Epithelial cell of proximal tubule (primary cell): Measurements from ENCODE around the gene P2RX1. TPM values are rescaled to one million over a fixed set of nuclear protein-coding genes. Genes with fewer than 3 reads are reported as not detected.

Source experiments
- DNase-seq: peaks from one replicate; pipeline ENCODE4 v3.0.0-alpha.2; 2011; ENCODE audit warnings: low read depth
- H3K4me3 ChIP-seq: 2 replicates; pipeline ENCODE4 v1.5.1; 2011; ENCODE audit warnings: low read depth, mild to moderate bottlenecking, low read length
- CTCF ChIP-seq: conservative IDR thresholded peaks from 2 replicates; pipeline ENCODE4 v1.5.1; 2012; ENCODE audit warnings: low read depth, mild to moderate bottlenecking, low read length
- total RNA-seq: library from RNA; depleted of rRNA; stranded (reverse); fragments of >200 nt; gene quantifications from 2 replicates; pipeline ENCODE4 v1.2.3, GENCODE V29; 2015

P2RX1 gene
- total RNA-seq, 1 donor from 2014 or later: not detected

- no peak overlapping the region for H3K4me3 ChIP-seq
- no peak for TF ChIP-seq CTCF
- no peak for DNase-seq
Measured at GRCh38 chr17:3935825-3936355, 19.6 kb upstream of the P2RX1 start.

- no peak for DNase-seq
- peak; percentile 86 for TF ChIP-seq CTCF
- no peak overlapping the region for H3K4me3 ChIP-seq
Measured at GRCh38 chr17:3935140-3935542, 18.9 kb upstream of the P2RX1 start.

GRCh38 chr17:3929764-3930163 is 13.5 kb upstream of the P2RX1 start:
- no peak overlapping the region for H3K4me3 ChIP-seq
- DNase-seq: no peak
- TF ChIP-seq CTCF: no peak

GRCh38 chr17:3929181-3929580 is 12.9 kb upstream of the P2RX1 start:
- DNase-seq: no peak
- H3K4me3 ChIP-seq: no peak overlapping the region
- TF ChIP-seq CTCF: no peak

- TF ChIP-seq CTCF: no peak
- H3K4me3 ChIP-seq: no peak overlapping the region
- no peak for DNase-seq
Measured at GRCh38 chr17:3928406-3928805, 12.1 kb upstream of the P2RX1 start.

GRCh38 chr17:3927628-3928340 is 11.5 kb upstream of the P2RX1 start:
- no peak for TF ChIP-seq CTCF
- no peak overlapping the region for H3K4me3 ChIP-seq
- no peak for DNase-seq

- TF ChIP-seq CTCF: no peak
- no peak overlapping the region for H3K4me3 ChIP-seq
- DNase-seq: no peak
Measured at GRCh38 chr17:3926860-3927627, 10.8 kb upstream of the P2RX1 start.
